Activated naive CD8-positive, alpha-beta T cell (primary cell): ENCODE results near the gene SLC38A8.

Experiments
- H3K27ac Mint-ChIP-seq: one replicate; pipeline ENCODE4 v1.8.0; 2021; ENCODE audit warnings: mixed read lengths
- H3K27me3 Mint-ChIP-seq: one replicate; pipeline ENCODE4 v1.8.0; 2021; ENCODE audit warnings: mixed read lengths
- H3K36me3 Mint-ChIP-seq: one replicate; pipeline ENCODE4 v1.8.0; 2021; ENCODE audit warnings: mixed read lengths
- H3K4me1 Mint-ChIP-seq: one replicate; pipeline ENCODE4 v1.8.0; 2021; ENCODE audit warnings: low read depth, mixed read lengths
- H3K4me3 Mint-ChIP-seq: one replicate; pipeline ENCODE4 v1.8.0; 2021; ENCODE audit warnings: mild to moderate bottlenecking, mixed read lengths
- H3K9me3 Mint-ChIP-seq: one replicate; pipeline ENCODE4 v1.8.0; 2021; ENCODE audit warnings: low read depth, mixed read lengths

SLC38A8 gene

GRCh38 chr16:84080378-84080777 is 37.8 kb upstream of the SLC38A8 start:
- peaks cover 5% of the 10 kb centered on the region for H3K36me3 Mint-ChIP-seq
- H3K27ac Mint-ChIP-seq, result no peak overlapping the region
- peaks cover 17% of the 10 kb centered on the region for H3K4me1 Mint-ChIP-seq
- H3K9me3 Mint-ChIP-seq, result no peaks in the 10 kb centered on the region
- no peaks in the 10 kb centered on the region for H3K27me3 Mint-ChIP-seq
- no peak overlapping the region for H3K4me3 Mint-ChIP-seq

GRCh38 chr16:84079664-84080063 is 37.1 kb upstream of the SLC38A8 start:
- H3K27me3 Mint-ChIP-seq, result no peaks in the 10 kb centered on the region
- H3K4me3 Mint-ChIP-seq, result no peak overlapping the region
- H3K27ac Mint-ChIP-seq, result no peak overlapping the region
- no peaks in the 10 kb centered on the region for H3K9me3 Mint-ChIP-seq
- H3K36me3 Mint-ChIP-seq, result peaks cover 5% of the 10 kb centered on the region
- H3K4me1 Mint-ChIP-seq, result peaks cover 13% of the 10 kb centered on the region

- no peak overlapping the region for H3K27ac Mint-ChIP-seq
- no peaks in the 10 kb centered on the region for H3K9me3 Mint-ChIP-seq
- peaks cover 10% of the 10 kb centered on the region for H3K4me1 Mint-ChIP-seq
- peaks cover 2% of the 10 kb centered on the region for H3K36me3 Mint-ChIP-seq
- no peaks in the 10 kb centered on the region for H3K27me3 Mint-ChIP-seq
- H3K4me3 Mint-ChIP-seq, result no peak overlapping the region
Measured at GRCh38 chr16:84075376-84075775, 32.8 kb upstream of the SLC38A8 start.

GRCh38 chr16:84074721-84075120 is 32.1 kb upstream of the SLC38A8 start:
- Mint-ChIP-seq H3K4me1 (peaks cover 8% of the 10 kb centered on the region), H3K4me3 (no peak overlapping the region), H3K36me3 (peaks cover 2% of the 10 kb centered on the region), H3K9me3 (no peaks in the 10 kb centered on the region), H3K27me3 (no peaks in the 10 kb centered on the region), H3K27ac (no peak overlapping the region)

GRCh38 chr16:84072014-84072413 is 29.4 kb upstream of the SLC38A8 start:
- no peak overlapping the region for H3K27ac Mint-ChIP-seq

GRCh38 chr16:84071121-84071520 is 28.5 kb upstream of the SLC38A8 start:
- Mint-ChIP-seq H3K9me3 (no peaks in the 10 kb centered on the region), H3K4me3 (no peak overlapping the region), H3K27ac (peak overlapping the region; percentile 16), H3K27me3 (no peaks in the 10 kb centered on the region), H3K4me1 (no peaks in the 10 kb centered on the region), H3K36me3 (peaks cover 6% of the 10 kb centered on the region)

More at GRCh38 chr16:84072014-84072413, 29.4 kb upstream of the SLC38A8 start:
- Mint-ChIP-seq H3K4me3 (no peak overlapping the region), H3K27me3 (no peaks in the 10 kb centered on the region), H3K4me1 (peaks cover 4% of the 10 kb centered on the region), H3K36me3 (peaks cover 6% of the 10 kb centered on the region), H3K9me3 (no peaks in the 10 kb centered on the region)

GRCh38 chr16:84069540-84069939 is 26.9 kb upstream of the SLC38A8 start:
- Mint-ChIP-seq H3K27me3 (no peaks in the 10 kb centered on the region), H3K4me3 (no peak overlapping the region), H3K9me3 (no peaks in the 10 kb centered on the region), H3K27ac (no peak overlapping the region), H3K36me3 (peaks cover 6% of the 10 kb centered on the region), H3K4me1 (no peaks in the 10 kb centered on the region)

- Mint-ChIP-seq H3K4me3 (no peak overlapping the region), H3K9me3 (no peaks in the 10 kb centered on the region), H3K36me3 (peaks cover 6% of the 10 kb centered on the region), H3K27ac (no peak overlapping the region), H3K27me3 (no peaks in the 10 kb centered on the region), H3K4me1 (no peaks in the 10 kb centered on the region)
Measured at GRCh38 chr16:84068783-84069462, 26.3 kb upstream of the SLC38A8 start.

- no peak overlapping the region for H3K27ac Mint-ChIP-seq
- no peaks in the 10 kb centered on the region for H3K4me1 Mint-ChIP-seq
- H3K4me3 Mint-ChIP-seq, result no peak overlapping the region
- no peaks in the 10 kb centered on the region for H3K9me3 Mint-ChIP-seq
- H3K27me3 Mint-ChIP-seq, result no peaks in the 10 kb centered on the region
- peaks cover 6% of the 10 kb centered on the region for H3K36me3 Mint-ChIP-seq
Measured at GRCh38 chr16:84068041-84068440, 25.4 kb upstream of the SLC38A8 start.

GRCh38 chr16:84067640-84068039 is 25.0 kb upstream of the SLC38A8 start:
- Mint-ChIP-seq H3K36me3 (peaks cover 6% of the 10 kb centered on the region), H3K9me3 (no peaks in the 10 kb centered on the region), H3K4me1 (peaks cover 2% of the 10 kb centered on the region), H3K27me3 (no peaks in the 10 kb centered on the region), H3K4me3 (no peak overlapping the region), H3K27ac (no peak overlapping the region)

GRCh38 chr16:84065536-84066132 is 23.0 kb upstream of the SLC38A8 start:
- no peak overlapping the region for H3K27ac Mint-ChIP-seq
- peaks cover 4% of the 10 kb centered on the region for H3K36me3 Mint-ChIP-seq
- no peaks in the 10 kb centered on the region for H3K9me3 Mint-ChIP-seq
- no peaks in the 10 kb centered on the region for H3K27me3 Mint-ChIP-seq
- peaks cover 2% of the 10 kb centered on the region for H3K4me1 Mint-ChIP-seq
- H3K4me3 Mint-ChIP-seq, result no peak overlapping the region

GRCh38 chr16:84063980-84064379 is 21.4 kb upstream of the SLC38A8 start:
- H3K27me3 Mint-ChIP-seq, result no peaks in the 10 kb centered on the region
- no peak overlapping the region for H3K27ac Mint-ChIP-seq
- no peaks in the 10 kb centered on the region for H3K9me3 Mint-ChIP-seq
- H3K36me3 Mint-ChIP-seq, result peaks cover 2% of the 10 kb centered on the region
- peaks cover 2% of the 10 kb centered on the region for H3K4me1 Mint-ChIP-seq
- no peak overlapping the region for H3K4me3 Mint-ChIP-seq

- Mint-ChIP-seq H3K27me3 (no peaks in the 10 kb centered on the region), H3K27ac (no peak overlapping the region), H3K36me3 (no peaks in the 10 kb centered on the region), H3K4me1 (peaks cover 2% of the 10 kb centered on the region), H3K9me3 (no peaks in the 10 kb centered on the region), H3K4me3 (no peak overlapping the region)
Measured at GRCh38 chr16:84062734-84063640, 20.4 kb upstream of the SLC38A8 start.

- Mint-ChIP-seq H3K4me1 (peaks cover 2% of the 10 kb centered on the region), H3K36me3 (no peaks in the 10 kb centered on the region), H3K4me3 (no peak overlapping the region), H3K27ac (no peak overlapping the region), H3K27me3 (no peaks in the 10 kb centered on the region), H3K9me3 (no peaks in the 10 kb centered on the region)
Measured at GRCh38 chr16:84061236-84061819, 18.7 kb upstream of the SLC38A8 start.
